ENCODE results near the gene SH3BP4.

DNA sequence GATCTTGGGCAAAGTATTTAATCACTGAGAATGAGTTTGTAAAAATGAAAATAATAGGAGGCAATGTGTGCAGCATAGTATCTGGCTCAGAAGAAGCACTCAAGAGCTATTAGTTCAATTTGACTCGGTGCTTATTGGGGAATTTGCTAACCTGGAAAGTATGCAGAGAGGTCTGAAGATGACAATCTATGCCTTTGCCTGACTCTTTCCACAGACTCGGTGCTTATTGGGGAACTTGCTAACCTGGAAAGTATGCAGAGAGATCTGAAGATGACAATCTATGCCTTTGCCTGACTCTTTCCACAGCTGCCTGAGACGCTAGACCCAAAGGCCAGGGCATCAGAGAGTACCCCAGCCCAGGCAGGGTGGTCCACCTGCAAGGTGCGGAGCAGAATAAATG, 12.2 kb upstream of the SH3BP4 start:
- no peak for TF ChIP-seq POLR2A (IDR thresholded peaks at IDR 0.05)
- TF ChIP-seq, protein P1, sequence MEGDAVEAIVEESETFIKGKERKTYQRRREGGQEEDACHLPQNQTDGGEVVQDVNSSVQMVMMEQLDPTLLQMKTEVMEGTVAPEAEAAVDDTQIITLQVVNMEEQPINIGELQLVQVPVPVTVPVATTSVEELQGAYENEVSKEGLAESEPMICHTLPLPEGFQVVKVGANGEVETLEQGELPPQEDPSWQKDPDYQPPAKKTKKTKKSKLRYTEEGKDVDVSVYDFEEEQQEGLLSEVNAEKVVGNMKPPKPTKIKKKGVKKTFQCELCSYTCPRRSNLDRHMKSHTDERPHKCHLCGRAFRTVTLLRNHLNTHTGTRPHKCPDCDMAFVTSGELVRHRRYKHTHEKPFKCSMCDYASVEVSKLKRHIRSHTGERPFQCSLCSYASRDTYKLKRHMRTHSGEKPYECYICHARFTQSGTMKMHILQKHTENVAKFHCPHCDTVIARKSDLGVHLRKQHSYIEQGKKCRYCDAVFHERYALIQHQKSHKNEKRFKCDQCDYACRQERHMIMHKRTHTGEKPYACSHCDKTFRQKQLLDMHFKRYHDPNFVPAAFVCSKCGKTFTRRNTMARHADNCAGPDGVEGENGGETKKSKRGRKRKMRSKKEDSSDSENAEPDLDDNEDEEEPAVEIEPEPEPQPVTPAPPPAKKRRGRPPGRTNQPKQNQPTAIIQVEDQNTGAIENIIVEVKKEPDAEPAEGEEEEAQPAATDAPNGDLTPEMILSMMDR (IDR thresholded peaks at IDR 0.05), result no peak

Data from esophagus squamous epithelium (tissue), 4 donors.